T-helper 17 cell (primary cell): ENCODE measurements around the gene TMEM200B. TPM values are rescaled to one million over a fixed set of nuclear protein-coding genes. Genes with fewer than 3 reads are reported as not detected.
A peak's percentile ranks its signal among the peaks of the same experiment; 100 is the strongest.
"Not testable (repeated sequence)": the region's sequence is repeated elsewhere in the genome, so short reads cannot be mapped to it uniquely, and the experiment has no call there.

Experiments used
- ATAC-seq: fragments of 150-1000 bp; cut with Tn5 transposase; 2 replicates; pipeline ENCODE4 v1.10.0; 2021; ENCODE audit warnings: mild to moderate bottlenecking, moderate library complexity
- DNase-seq, 3 donors: peaks; one replicate each; pipeline versions ENCODE4 v3.0.0 to v3.0.0-alpha.2; 2020 to 2021
- H3K9me3 ChIP-seq: one replicate; pipeline ENCODE4 v1.7.0; 2013; ENCODE audit warnings: low read length, mild to moderate bottlenecking; ENCODE audit not compliant: control insufficient read depth, poor library complexity, severe bottlenecking
- H3K27ac Mint-ChIP-seq: one replicate; pipeline ENCODE4 v1.8.0; 2022; ENCODE audit warnings: mild to moderate bottlenecking, moderate library complexity, mixed read lengths
- H3K27me3 Mint-ChIP-seq: one replicate; pipeline ENCODE4 v1.8.0; 2022; ENCODE audit warnings: mixed read lengths
- H3K36me3 Mint-ChIP-seq: one replicate; pipeline ENCODE4 v1.8.0; 2022; ENCODE audit warnings: low read depth, mixed read lengths
- H3K4me1 Mint-ChIP-seq: one replicate; pipeline ENCODE4 v1.8.0; 2022; ENCODE audit warnings: mild to moderate bottlenecking, mixed read lengths
- H3K4me3 Mint-ChIP-seq: one replicate; pipeline ENCODE4 v1.8.0; 2022; ENCODE audit warnings: mild to moderate bottlenecking, moderate library complexity, mixed read lengths
- total RNA-seq, 4 donors: library from RNA in 2 of 4; stranded (reverse) in 2 of 4; gene quantifications; one replicate each; pipeline ENCODE4 v1.2.3 and lab custom pipeline; 2022 to 2026

Gene TMEM200B
- total RNA-seq, 2 donors from 2014 or later: not detected

GRCh38 chr1:29114654-29115053, 9.0 kb downstream of the TMEM200B start:
- Mint-ChIP-seq H3K27me3 (no peaks in the 10 kb centered on the region), H3K36me3 (peaks cover 17% of the 10 kb centered on the region), H3K27ac (peak overlapping the region; percentile 43), H3K4me3 (no peak overlapping the region), H3K4me1 (peaks cover 2% of the 10 kb centered on the region)
- no peaks in the 10 kb centered on the region for H3K9me3 ChIP-seq
- ATAC-seq: no peak
- DNase-seq: no peak

GRCh38 chr1:29113413-29114117, 10.1 kb downstream of the TMEM200B start:
- H3K4me3 Mint-ChIP-seq: no peak overlapping the region
- H3K4me1 Mint-ChIP-seq: peaks cover 2% of the 10 kb centered on the region
- H3K9me3 ChIP-seq: no peaks in the 10 kb centered on the region
- no peak overlapping the region for H3K27ac Mint-ChIP-seq
- DNase-seq (no peak), ATAC-seq (no peak)
- H3K36me3 Mint-ChIP-seq: peaks cover 15% of the 10 kb centered on the region
- H3K27me3 Mint-ChIP-seq: no peaks in the 10 kb centered on the region

DNA sequence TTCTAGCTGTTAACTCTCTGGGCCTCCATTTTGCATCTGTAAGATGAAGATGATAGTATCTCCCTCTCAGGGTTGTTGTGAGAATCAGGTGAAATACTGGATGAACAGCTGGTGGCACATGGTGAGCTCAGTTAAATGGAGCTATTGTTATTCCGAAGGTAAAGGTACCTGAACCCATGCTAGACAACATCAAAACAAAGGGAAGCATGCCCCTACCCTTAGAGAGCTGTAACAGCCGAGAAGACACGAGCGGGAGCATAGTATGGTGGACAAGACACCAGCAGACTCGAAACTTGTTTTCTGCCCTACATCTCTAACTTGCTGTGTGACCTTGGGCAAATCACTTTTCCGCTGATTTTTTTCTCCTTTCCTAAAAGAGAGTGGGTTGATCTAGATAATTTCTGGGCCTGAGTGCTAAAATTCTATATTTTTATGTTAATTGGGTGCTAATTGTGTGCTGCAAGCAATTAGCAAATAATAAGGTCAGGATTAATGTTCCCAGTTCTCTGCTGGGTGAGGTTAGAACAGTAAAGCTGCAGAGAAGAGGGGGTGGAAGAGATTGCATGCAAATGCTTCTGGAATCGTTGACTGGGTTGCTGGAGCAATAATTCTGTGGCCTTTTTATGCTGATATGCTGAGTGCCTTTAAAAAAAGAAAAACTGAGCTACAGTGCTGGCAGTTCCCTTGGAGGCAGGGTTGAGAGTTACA, 10.8 kb downstream of the TMEM200B start:
- Mint-ChIP-seq H3K27ac (no peak overlapping the region), H3K27me3 (no peaks in the 10 kb centered on the region), H3K4me1 (peaks cover 2% of the 10 kb centered on the region), H3K36me3 (peaks cover 15% of the 10 kb centered on the region), H3K4me3 (no peak overlapping the region)
- H3K9me3 ChIP-seq: no peaks in the 10 kb centered on the region
- no peak for ATAC-seq
- DNase-seq: no peak

DNA sequence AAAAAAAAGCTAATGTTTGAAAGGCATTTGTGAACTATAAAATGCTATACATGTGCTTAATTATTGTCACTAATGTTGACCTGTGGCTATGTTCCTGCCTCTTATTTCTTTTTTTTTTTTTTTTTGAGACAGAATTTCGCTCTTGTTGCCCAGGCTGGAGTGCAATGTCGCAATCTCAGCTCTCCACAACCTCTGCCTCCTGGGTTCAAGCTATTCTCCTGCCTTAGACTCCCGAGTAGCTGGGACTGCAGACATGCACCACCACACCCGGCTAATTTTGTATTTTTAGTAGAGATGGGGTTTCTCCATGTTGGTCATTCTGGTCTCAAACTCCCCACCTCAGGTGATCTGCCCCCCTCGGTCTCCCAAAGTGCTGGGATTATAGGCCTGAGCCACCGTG, 15.7 kb downstream of the TMEM200B start:
- not testable (repeated sequence) for ATAC-seq, H3K4me1 Mint-ChIP-seq, H3K4me3 Mint-ChIP-seq, H3K27ac Mint-ChIP-seq, H3K36me3 Mint-ChIP-seq, DNase-seq, H3K9me3 ChIP-seq, H3K27me3 Mint-ChIP-seq

- Mint-ChIP-seq H3K27ac (no peak overlapping the region), H3K4me1 (peaks cover 3% of the 10 kb centered on the region), H3K4me3 (no peak overlapping the region), H3K36me3 (peaks cover 3% of the 10 kb centered on the region), H3K27me3 (no peaks in the 10 kb centered on the region)
- ATAC-seq: no peak
- no peaks in the 10 kb centered on the region for H3K9me3 ChIP-seq
- DNase-seq: no peak
Measured at GRCh38 chr1:29105822-29106221, 17.9 kb downstream of the TMEM200B start.

GRCh38 chr1:29100487-29100886, 23.2 kb downstream of the TMEM200B start:
- no peak for DNase-seq
- no peak overlapping the region for H3K27ac Mint-ChIP-seq
- no peaks in the 10 kb centered on the region for H3K27me3 Mint-ChIP-seq
- H3K9me3 ChIP-seq: no peaks in the 10 kb centered on the region
- peaks cover 11% of the 10 kb centered on the region for H3K36me3 Mint-ChIP-seq
- H3K4me3 Mint-ChIP-seq: no peak overlapping the region
- H3K4me1 Mint-ChIP-seq: peaks cover 5% of the 10 kb centered on the region
- ATAC-seq: no peak

GRCh38 chr1:29099286-29099685, 24.4 kb downstream of the TMEM200B start:
- Mint-ChIP-seq H3K27me3 (no peaks in the 10 kb centered on the region), H3K4me1 (peaks cover 6% of the 10 kb centered on the region), H3K36me3 (peaks cover 11% of the 10 kb centered on the region), H3K27ac (no peak overlapping the region), H3K4me3 (no peak overlapping the region)
- DNase-seq: no peak
- H3K9me3 ChIP-seq: no peaks in the 10 kb centered on the region
- ATAC-seq: no peak

- no peaks in the 10 kb centered on the region for H3K27me3 Mint-ChIP-seq
- peaks cover 4% of the 10 kb centered on the region for H3K4me1 Mint-ChIP-seq
- DNase-seq (no peak), ATAC-seq (no peak)
- peaks cover 10% of the 10 kb centered on the region for H3K36me3 Mint-ChIP-seq
- H3K9me3 ChIP-seq: no peaks in the 10 kb centered on the region
- H3K4me3 Mint-ChIP-seq: no peak overlapping the region
- H3K27ac Mint-ChIP-seq: peak overlapping the region; percentile 51
Measured at GRCh38 chr1:29096231-29096886, 27.3 kb downstream of the TMEM200B start.

DNA sequence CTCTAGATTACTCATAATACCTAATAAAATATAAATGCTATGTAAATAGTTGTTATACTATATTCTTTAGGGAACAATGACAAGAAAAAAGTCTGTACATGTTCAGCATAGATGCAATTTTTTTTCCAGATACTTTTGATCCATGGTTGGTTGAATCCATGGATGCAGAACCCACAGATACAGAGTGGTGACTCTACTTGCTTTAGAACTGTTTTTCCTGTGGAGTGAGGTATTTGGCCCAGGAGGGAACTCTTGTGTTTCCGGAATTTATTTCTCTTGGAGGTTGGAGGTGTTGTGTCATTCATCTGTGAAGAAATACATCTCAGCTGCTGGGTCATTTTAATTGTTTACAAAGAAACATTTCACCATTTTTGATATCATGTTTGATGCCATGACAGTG, 28.7 kb downstream of the TMEM200B start:
- Mint-ChIP-seq H3K4me1 (peaks cover 4% of the 10 kb centered on the region), H3K36me3 (peaks cover 14% of the 10 kb centered on the region), H3K27me3 (no peaks in the 10 kb centered on the region), H3K4me3 (no peak overlapping the region), H3K27ac (no peak overlapping the region)
- DNase-seq (no peak), ATAC-seq (no peak)
- H3K9me3 ChIP-seq: no peaks in the 10 kb centered on the region

GRCh38 chr1:29094433-29094832, 29.3 kb downstream of the TMEM200B start:
- H3K36me3 Mint-ChIP-seq: peaks cover 15% of the 10 kb centered on the region
- peaks cover 4% of the 10 kb centered on the region for H3K4me1 Mint-ChIP-seq
- H3K27me3 Mint-ChIP-seq: no peaks in the 10 kb centered on the region
- ATAC-seq: no peak
- H3K9me3 ChIP-seq: no peaks in the 10 kb centered on the region
- DNase-seq: no peak
- H3K27ac Mint-ChIP-seq: no peak overlapping the region
- H3K4me3 Mint-ChIP-seq: no peak overlapping the region

- DNase-seq, H3K9me3 ChIP-seq, ATAC-seq, H3K4me1 Mint-ChIP-seq, H3K4me3 Mint-ChIP-seq, H3K27me3 Mint-ChIP-seq, H3K27ac Mint-ChIP-seq: not testable (repeated sequence)
- peaks cover 17% of the 10 kb centered on the region for H3K36me3 Mint-ChIP-seq
Measured at GRCh38 chr1:29092704-29093103, 31.0 kb downstream of the TMEM200B start.

DNA sequence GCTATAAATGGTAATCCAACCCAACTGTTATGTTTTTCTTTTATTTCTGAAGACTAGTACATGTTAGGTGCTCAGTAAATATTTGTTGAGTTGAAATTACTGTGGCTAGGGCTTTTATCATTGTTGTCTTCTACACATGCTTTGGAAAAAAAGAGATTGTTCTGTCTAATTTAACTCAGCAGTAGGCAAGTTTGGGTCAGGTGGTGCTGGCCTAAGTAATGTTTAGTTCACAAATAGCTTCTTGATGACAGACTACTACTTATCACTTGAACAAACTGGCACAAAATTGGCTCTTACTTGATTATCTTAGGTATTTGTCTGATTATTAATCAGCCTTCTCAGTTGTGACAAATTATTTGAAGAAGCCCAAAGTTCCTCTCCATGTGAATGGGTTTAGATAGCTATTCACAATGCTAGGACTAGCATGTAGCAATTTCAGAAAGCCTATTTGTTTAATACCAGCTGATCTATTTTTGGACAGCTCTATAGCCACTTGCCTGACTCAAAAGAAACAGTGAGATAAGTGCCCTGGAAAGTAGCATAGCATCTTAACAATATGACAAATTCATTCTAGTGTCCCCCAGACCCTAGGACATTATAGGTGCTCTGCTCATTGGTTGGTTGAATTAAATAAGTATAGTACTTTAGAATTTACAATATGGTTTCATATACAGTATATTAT, 32.6 kb downstream of the TMEM200B start:
- Mint-ChIP-seq H3K4me3 (no peak overlapping the region), H3K27ac (no peak overlapping the region), H3K4me1 (peaks cover 3% of the 10 kb centered on the region), H3K36me3 (peaks cover 15% of the 10 kb centered on the region), H3K27me3 (no peaks in the 10 kb centered on the region)
- no peak for ATAC-seq
- DNase-seq: no peak
- no peaks in the 10 kb centered on the region for H3K9me3 ChIP-seq

- ATAC-seq (no peak), DNase-seq (no peak)
- no peak overlapping the region for H3K4me3 Mint-ChIP-seq
- H3K27me3 Mint-ChIP-seq: no peaks in the 10 kb centered on the region
- no peaks in the 10 kb centered on the region for H3K4me1 Mint-ChIP-seq
- no peak overlapping the region for H3K27ac Mint-ChIP-seq
- peaks cover under 1% of the 10 kb centered on the region for H3K36me3 Mint-ChIP-seq
- no peaks in the 10 kb centered on the region for H3K9me3 ChIP-seq
Measured at GRCh38 chr1:29084196-29084521, 39.5 kb downstream of the TMEM200B start.
